Liver (tissue), 9 donors: ENCODE data around the gene CCDC60. TPM values are rescaled to one million over a fixed set of nuclear protein-coding genes. Genes with fewer than 3 reads are reported as not detected.

Experiments used
- DNase-seq: peaks from one replicate; pipeline ENCODE4 v3.0.0-alpha.2; 2017; ENCODE audit warnings: low spot score
- H3K27ac ChIP-seq, 2 donors: one replicate each; pipeline ENCODE4 v1.7.0; 2013; ENCODE audit warnings: inconsistent platforms in 2 of 2, low read length in 2 of 2, control low read depth in 1 of 2, low read depth in 1 of 2, mild to moderate bottlenecking in 1 of 2
- H3K27me3 ChIP-seq, 4 donors: one replicate each; pipeline versions ENCODE4 v1.6.1 to v1.7.0; 2013; ENCODE audit warnings: low read length in 3 of 4, inconsistent platforms in 1 of 4, mild to moderate bottlenecking in 1 of 4, moderate library complexity in 1 of 4; ENCODE audit not compliant: control insufficient read depth in 4 of 4, insufficient read depth in 4 of 4
- H3K36me3 ChIP-seq, 4 donors: one replicate each; pipeline versions ENCODE4 v1.6.1 to v1.7.0; 2013; ENCODE audit warnings: low read length in 3 of 4, mild to moderate bottlenecking in 3 of 4, low read depth in 1 of 4, moderate library complexity in 1 of 4; ENCODE audit not compliant: control insufficient read depth in 4 of 4, insufficient read depth in 3 of 4
- H3K4me1 ChIP-seq, 4 donors: one replicate each; pipeline versions ENCODE4 v1.6.1 to v1.7.0; 2013; ENCODE audit warnings: low read length in 3 of 4, mild to moderate bottlenecking in 3 of 4, moderate library complexity in 1 of 4; ENCODE audit not compliant: control insufficient read depth in 4 of 4, insufficient read depth in 4 of 4
- H3K4me3 ChIP-seq, 3 donors: one replicate each; pipeline versions ENCODE4 v1.6.1 to v1.7.0; 2013; ENCODE audit warnings: low read length in 3 of 3, control low read depth in 1 of 3, low read depth in 1 of 3, mild to moderate bottlenecking in 1 of 3
- H3K9ac ChIP-seq, 2 donors: one replicate each; pipeline ENCODE4 v1.7.0; 2013; ENCODE audit warnings: low read length in 2 of 2, mild to moderate bottlenecking in 2 of 2, moderate library complexity in 2 of 2, control low read depth in 1 of 2, low read depth in 1 of 2
- H3K9me3 ChIP-seq, 4 donors: one replicate each; pipeline versions ENCODE4 v1.6.1 to v1.7.0; 2013; ENCODE audit warnings: low read length in 3 of 4; ENCODE audit not compliant: control insufficient read depth in 4 of 4
- CTCF ChIP-seq: fragments of 150-350 bp; IDR thresholded peaks from 2 replicates; pipeline ENCODE4 v1.5.1; 2017; ENCODE audit warnings: improper control_type of control experiment, low read depth, low read length; ENCODE audit not compliant: missing input control
- EGR1 ChIP-seq, 2 donors: IDR thresholded peaks; 2 replicates each; pipeline ENCODE4 v1.6.1; 2016 to 2018; ENCODE audit warnings: antibody characterized with exemption in 2 of 2, low read depth in 2 of 2
- FOXA2 ChIP-seq: IDR thresholded peaks from 2 replicates; pipeline ENCODE4 v1.6.1; 2016; ENCODE audit warnings: antibody characterized with exemption
- GABPA ChIP-seq, 2 donors: IDR thresholded peaks in 1 of 2; conservative IDR thresholded peaks in 1 of 2; 2 replicates each; pipeline ENCODE4 v1.6.1; 2016; ENCODE audit warnings: antibody characterized with exemption in 2 of 2, mild to moderate bottlenecking in 1 of 2, moderate library complexity in 1 of 2
- HNF4A ChIP-seq, 2 donors: conservative IDR thresholded peaks; 2 replicates each; pipeline ENCODE4 v1.6.1; 2016; ENCODE audit warnings: antibody characterized with exemption in 2 of 2, mild to moderate bottlenecking in 2 of 2
- HNF4G ChIP-seq: IDR thresholded peaks from 2 replicates; pipeline ENCODE4 v1.6.1; 2016; ENCODE audit warnings: antibody characterized with exemption
- JUND ChIP-seq, 2 donors: IDR thresholded peaks; 2 replicates each; pipeline ENCODE4 v1.6.1; 2016; ENCODE audit warnings: antibody characterized with exemption in 2 of 2
- MAX ChIP-seq: IDR thresholded peaks from 2 replicates; pipeline ENCODE4 v1.6.1; 2016; ENCODE audit warnings: antibody characterized with exemption
- NR2F2 ChIP-seq: IDR thresholded peaks from 2 replicates; pipeline ENCODE4 v1.6.1; 2016; ENCODE audit warnings: antibody characterized with exemption
- RAD21 ChIP-seq, 2 donors: IDR thresholded peaks; 2 replicates each; pipeline ENCODE4 v1.6.1; 2016; ENCODE audit warnings: antibody characterized with exemption in 2 of 2, mild to moderate bottlenecking in 2 of 2
- RXRA ChIP-seq, 2 donors: IDR thresholded peaks; 2 replicates each; pipeline ENCODE4 v1.6.1; 2017 to 2018; ENCODE audit warnings: antibody characterized with exemption in 2 of 2, mild to moderate bottlenecking in 1 of 2
- SP1 ChIP-seq: IDR thresholded peaks from 2 replicates; pipeline ENCODE4 v1.6.1; 2018; ENCODE audit warnings: antibody characterized with exemption, mild to moderate bottlenecking
- TAF1 ChIP-seq: conservative IDR thresholded peaks from 2 replicates; pipeline ENCODE4 v1.6.1; 2016; ENCODE audit warnings: antibody characterized with exemption, mild to moderate bottlenecking
- WGBS: extraction: QIAGEN DNeasy Blood & Tissue Kit; methylation state at CpG from one replicate; pipeline ENCODE4 v1.1.7; 2013; 5-methylcytosine and 5-hydroxymethylcytosine counted together
- polyA plus RNA-seq, 2 donors: library from polyadenylated mRNA; stranded (reverse) in 1 of 2; unstranded in 1 of 2; fragments of 200-250 nt in 1 of 2; fragments of >200 nt in 1 of 2; fragmentation: Nextera tagmentation in 1 of 2; extraction: Ambion mirVana in 1 of 2; gene quantifications; one replicate each; pipeline versions ENCODE4 v1.2.1 to v1.2.3, GENCODE V29; 2013 to 2015
- total RNA-seq, 2 donors: library from RNA; depleted of rRNA; stranded (reverse); fragments of >200 nt; gene quantifications; one replicate each; pipeline ENCODE4 v1.2.3, GENCODE V29; 2014
- TF ChIP-seq, protein P1 (sequence below): IDR thresholded peaks from 2 replicates; pipeline ENCODE4 v1.6.1; 2016; ENCODE audit warnings: antibody characterized with exemption, mild to moderate bottlenecking
- TF ChIP-seq, protein P2 (sequence below): IDR thresholded peaks from 2 replicates; pipeline ENCODE4 v1.6.1; 2016; ENCODE audit warnings: antibody characterized with exemption
- donor health status: healthy.
- donor health status: healthy.
- donor health status: healthy.
- donor health status: healthy.
- donor health status: healthy.

CCDC60 gene
- total and polyA plus RNA-seq, 4 donors: not detected

GRCh38 chr12:119369907-119370546 is 35.5 kb downstream of the CCDC60 start:
- Histone ChIP-seq H3K36me3 (no peaks in the 10 kb centered on the region), H3K4me1 (no peaks in the 10 kb centered on the region), H3K9me3 (no peaks in the 10 kb centered on the region), H3K9ac (no peak overlapping the region), H3K27me3 (no peaks in the 10 kb centered on the region), H3K4me3 (no peak overlapping the region), H3K27ac (no peak overlapping the region)
- DNase-seq: no peak
- 82% methylated on average over 10 of the region's 10 CpGs for WGBS
- TF ChIP-seq HNF4G (no peak), SP1 (no peak), RXRA (IDR thresholded peaks at IDR 0.05) (no peak), GABPA (IDR thresholded peaks at IDR 0.05 in 1 of 2, conservative IDR thresholded peaks at IDR 0.05 in 1 of 2) (no peak)
- TF ChIP-seq, protein P1, sequence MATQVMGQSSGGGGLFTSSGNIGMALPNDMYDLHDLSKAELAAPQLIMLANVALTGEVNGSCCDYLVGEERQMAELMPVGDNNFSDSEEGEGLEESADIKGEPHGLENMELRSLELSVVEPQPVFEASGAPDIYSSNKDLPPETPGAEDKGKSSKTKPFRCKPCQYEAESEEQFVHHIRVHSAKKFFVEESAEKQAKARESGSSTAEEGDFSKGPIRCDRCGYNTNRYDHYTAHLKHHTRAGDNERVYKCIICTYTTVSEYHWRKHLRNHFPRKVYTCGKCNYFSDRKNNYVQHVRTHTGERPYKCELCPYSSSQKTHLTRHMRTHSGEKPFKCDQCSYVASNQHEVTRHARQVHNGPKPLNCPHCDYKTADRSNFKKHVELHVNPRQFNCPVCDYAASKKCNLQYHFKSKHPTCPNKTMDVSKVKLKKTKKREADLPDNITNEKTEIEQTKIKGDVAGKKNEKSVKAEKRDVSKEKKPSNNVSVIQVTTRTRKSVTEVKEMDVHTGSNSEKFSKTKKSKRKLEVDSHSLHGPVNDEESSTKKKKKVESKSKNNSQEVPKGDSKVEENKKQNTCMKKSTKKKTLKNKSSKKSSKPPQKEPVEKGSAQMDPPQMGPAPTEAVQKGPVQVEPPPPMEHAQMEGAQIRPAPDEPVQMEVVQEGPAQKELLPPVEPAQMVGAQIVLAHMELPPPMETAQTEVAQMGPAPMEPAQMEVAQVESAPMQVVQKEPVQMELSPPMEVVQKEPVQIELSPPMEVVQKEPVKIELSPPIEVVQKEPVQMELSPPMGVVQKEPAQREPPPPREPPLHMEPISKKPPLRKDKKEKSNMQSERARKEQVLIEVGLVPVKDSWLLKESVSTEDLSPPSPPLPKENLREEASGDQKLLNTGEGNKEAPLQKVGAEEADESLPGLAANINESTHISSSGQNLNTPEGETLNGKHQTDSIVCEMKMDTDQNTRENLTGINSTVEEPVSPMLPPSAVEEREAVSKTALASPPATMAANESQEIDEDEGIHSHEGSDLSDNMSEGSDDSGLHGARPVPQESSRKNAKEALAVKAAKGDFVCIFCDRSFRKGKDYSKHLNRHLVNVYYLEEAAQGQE: no peak

- no peaks in the 10 kb centered on the region for H3K9me3 ChIP-seq
- H3K27me3 ChIP-seq: no peaks in the 10 kb centered on the region
- no peak for TF ChIP-seq FOXA2
- TF ChIP-seq RAD21 (IDR thresholded peaks at IDR 0.05): no peak
- TF ChIP-seq HNF4A (conservative IDR thresholded peaks at IDR 0.05): no peak
- TF ChIP-seq GABPA (IDR thresholded peaks at IDR 0.05 in 1 of 2, conservative IDR thresholded peaks at IDR 0.05 in 1 of 2): no peak
- TF ChIP-seq RXRA (IDR thresholded peaks at IDR 0.05): no peak
- TF ChIP-seq MAX: no peak
- H3K9ac ChIP-seq: no peak overlapping the region
- H3K27ac ChIP-seq: no peak overlapping the region
- H3K36me3 ChIP-seq: no peaks in the 10 kb centered on the region
- no peak overlapping the region for H3K4me3 ChIP-seq
- WGBS: 77% methylated on average over 7 of the region's 7 CpGs
- no peak for DNase-seq
- H3K4me1 ChIP-seq: no peaks in the 10 kb centered on the region
Measured at GRCh38 chr12:119372540-119372939, 38.0 kb downstream of the CCDC60 start.

DNA sequence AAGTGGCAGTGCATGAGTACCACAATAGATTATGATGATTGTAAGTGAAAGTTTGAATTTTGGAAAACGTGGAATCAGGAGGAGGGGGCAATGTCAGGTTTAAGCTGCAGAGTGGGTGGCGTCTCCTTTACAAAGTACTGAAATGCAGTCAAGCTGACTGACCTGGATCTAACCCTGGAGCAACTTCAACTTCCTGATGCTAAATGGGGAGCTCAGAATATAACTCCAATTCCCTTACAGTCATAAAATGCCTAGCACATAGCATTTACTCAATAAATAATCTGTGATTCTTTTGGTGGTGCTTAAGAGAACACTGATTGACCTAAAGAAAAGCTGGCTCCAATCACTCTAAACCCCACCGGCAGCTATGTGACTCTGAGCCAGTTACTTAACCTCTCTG is 38.5 kb downstream of the CCDC60 start:
- Histone ChIP-seq H3K9ac (no peak overlapping the region), H3K27ac (no peak overlapping the region), H3K9me3 (no peaks in the 10 kb centered on the region), H3K4me3 (no peak overlapping the region), H3K27me3 (no peaks in the 10 kb centered on the region), H3K4me1 (no peaks in the 10 kb centered on the region), H3K36me3 (no peaks in the 10 kb centered on the region)
- TF ChIP-seq GABPA (IDR thresholded peaks at IDR 0.05 in 1 of 2, conservative IDR thresholded peaks at IDR 0.05 in 1 of 2): no peak
- TF ChIP-seq EGR1 (IDR thresholded peaks at IDR 0.05; ENCODE audit: low read depth in 2 of 2): no peak
- no peak for TF ChIP-seq CTCF
- no peak for TF ChIP-seq HNF4A (conservative IDR thresholded peaks at IDR 0.05)
- TF ChIP-seq FOXA2: no peak
- TF ChIP-seq, protein P2, sequence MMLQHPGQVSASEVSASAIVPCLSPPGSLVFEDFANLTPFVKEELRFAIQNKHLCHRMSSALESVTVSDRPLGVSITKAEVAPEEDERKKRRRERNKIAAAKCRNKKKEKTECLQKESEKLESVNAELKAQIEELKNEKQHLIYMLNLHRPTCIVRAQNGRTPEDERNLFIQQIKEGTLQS: no peak
- no peak for TF ChIP-seq JUND (IDR thresholded peaks at IDR 0.05)
- TF ChIP-seq TAF1: no peak
- no peak for TF ChIP-seq NR2F2
- WGBS: 68% methylated on average over 3 of the region's 3 CpGs
- DNase-seq: no peak
